Neural cell (in vitro differentiated cells): ENCODE measurements around the gene KCNMB4.

Source experiments
- CTCF ChIP-seq: fragments of 450-650 bp; IDR thresholded peaks from 2 replicates; pipeline ENCODE4 v1.5.1; 2014; ENCODE audit warnings: antibody characterized with exemption, mild to moderate bottlenecking, moderate library complexity; ENCODE audit not compliant: poor library complexity, severe bottlenecking
- EP300 ChIP-seq: fragments of 450-650 bp; conservative IDR thresholded peaks from 2 replicates; pipeline ENCODE4 v1.6.1; 2014; ENCODE audit warnings: antibody characterized with exemption, mild to moderate bottlenecking, moderate library complexity; ENCODE audit not compliant: poor library complexity, severe bottlenecking
- EZH2 ChIP-seq: fragments of 200-600, 300-800 bp; shearing (Covaris generic), sonication (generic); IDR thresholded peaks from 2 replicates; pipeline ENCODE4 v1.6.1; 2014; ENCODE audit warnings: antibody characterized with exemption, low read length, borderline replicate concordance, mild to moderate bottlenecking; ENCODE audit not compliant: insufficient read depth, poor library complexity, severe bottlenecking
- POLR2AphosphoS5 ChIP-seq: IDR thresholded peaks from 2 replicates; pipeline ENCODE4 v1.6.1; 2012
- RAD21 ChIP-seq: fragments of 450-650 bp; conservative IDR thresholded peaks from 2 replicates; pipeline ENCODE4 v1.6.1; 2014; ENCODE audit warnings: antibody characterized with exemption, mild to moderate bottlenecking, moderate library complexity
- REST ChIP-seq: IDR thresholded peaks from 2 replicates; pipeline ENCODE4 v1.6.1; 2012; ENCODE audit warnings: borderline replicate concordance
- TAF1 ChIP-seq: IDR thresholded peaks from 2 replicates; pipeline ENCODE4 v1.6.1; 2012; ENCODE audit warnings: low read depth

DNA sequence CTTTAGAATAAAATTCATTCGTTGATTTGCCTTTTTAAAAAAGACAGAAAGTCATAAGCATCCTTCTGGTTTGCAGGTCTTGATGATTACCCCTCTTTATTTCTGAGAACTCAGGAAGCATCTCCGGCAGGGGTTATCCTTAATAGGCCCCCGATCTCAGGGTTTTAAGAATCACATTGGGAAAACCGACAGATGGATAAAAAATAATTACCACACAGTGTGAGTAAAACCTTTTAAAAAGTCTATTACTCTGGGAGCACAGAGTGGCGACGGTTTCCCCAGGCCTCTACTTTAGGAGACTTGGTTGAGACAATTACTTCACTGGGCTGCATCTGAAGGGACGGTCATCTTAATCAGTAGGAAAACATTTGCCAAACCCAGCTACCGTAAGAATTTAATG lies 56.5 kb downstream of the KCNMB4 start:
- TF ChIP-seq CTCF (no peak), EZH2 (no peak), EP300 (no peak), RAD21 (no peak), POLR2AphosphoS5 (no peak), TAF1 (no peak), REST (no peak)
